ENCODE results near the gene UVSSA.

DNA sequence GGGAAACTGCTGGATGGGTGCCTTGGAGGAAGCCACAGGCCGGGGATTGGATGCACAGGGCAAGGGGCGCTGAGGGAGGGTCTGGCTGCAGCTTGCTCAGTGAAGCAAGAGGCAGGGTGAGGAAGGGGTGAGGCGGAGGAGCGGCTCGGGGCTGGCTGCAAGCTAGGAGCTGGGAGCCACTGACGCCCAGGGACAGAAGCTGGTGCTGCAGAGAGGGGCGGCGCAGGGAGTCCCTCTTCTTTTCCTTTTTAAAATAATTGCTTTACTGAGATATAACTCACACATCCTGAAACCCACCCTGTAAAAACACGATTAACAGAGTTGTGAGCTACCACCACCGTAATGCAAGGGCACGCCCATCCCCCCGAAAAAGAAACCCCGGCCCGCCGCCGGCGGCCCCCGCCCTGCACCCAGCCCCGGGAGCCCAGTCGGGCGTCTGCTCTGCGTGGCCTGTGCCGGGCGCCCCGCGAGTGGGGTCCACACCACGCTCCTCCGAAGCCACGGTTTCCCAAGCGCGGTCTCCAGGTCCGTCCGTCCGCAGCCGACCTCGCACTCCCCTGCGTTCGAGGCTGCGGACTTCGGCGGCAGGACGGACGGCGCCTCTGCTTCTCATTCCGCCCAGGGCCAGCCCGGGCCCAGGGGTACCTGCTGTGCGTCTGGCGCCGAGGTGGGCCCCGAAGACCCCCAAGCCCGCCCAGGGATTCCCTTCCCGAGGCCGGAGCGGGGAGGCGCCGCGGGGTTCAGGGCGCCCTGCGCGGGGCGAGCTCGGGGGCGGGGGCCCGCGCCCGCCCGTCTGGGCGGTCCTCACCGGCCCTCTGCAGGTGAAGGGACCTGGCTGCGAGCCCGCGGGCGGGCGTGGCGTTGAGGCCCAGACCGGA is 866 bp upstream of the UVSSA start:
- TF ChIP-seq POLR2AphosphoS5 (IDR thresholded peaks at IDR 0.05; ENCODE audit: borderline replicate concordance, low read depth, low read length) (no peak), EZH2 (IDR thresholded peaks at IDR 0.05) (no peak), FOXP2 (optimal IDR thresholded peaks at IDR 0.05; ENCODE audit: control extremely low read depth, extremely low read length, insufficient read depth) (no peak)
